Activated CD8-positive, alpha-beta memory T cell treated with anti-CD3 and anti-CD28 coated beads for 36 hours (primary cell): ENCODE results near the gene ZFR2. TPM values are rescaled to one million over a fixed set of nuclear protein-coding genes. Genes with fewer than 3 reads are reported as not detected.

Experiments used
- CTCF ChIA-PET: fragments of 350-600 bp; sonication (Branson Sonifier 250); formaldehyde crosslinking; loops from one replicate; lab custom pipeline; 2021; ENCODE audit warnings: antibody characterized with exemption; lab: Charles Lee
- POLR2A ChIA-PET: fragments of 350-600 bp; sonication (Branson Sonifier 250); formaldehyde crosslinking; loops from one replicate; lab custom pipeline; 2021; ENCODE audit warnings: antibody characterized with exemption; lab: Charles Lee
- total RNA-seq, 2 experiments: library from RNA; stranded (reverse); gene quantifications; one replicate each; pipeline ENCODE4 v1.2.3, GENCODE V29; 2021

Gene ZFR2
- total RNA-seq, 2 experiments from 2014 or later, result 0.69 to 1.0 TPM

- ChIA-PET CTCF (interaction anchor here (0.6 to 2.5 kb wide), 11 partner anchors 10 to 353 kb away, joined by 3 to 7 read pairs (median 3); no protein-coding TSS in a partner anchor), POLR2A (interaction anchor here (0.5 kb wide), 1 partner anchor 50 kb away, joined by 4 read pairs; no protein-coding TSS in a partner anchor)
Observed at GRCh38 chr19:3849092-3849491, 19.7 kb downstream of the ZFR2 start.

GRCh38 chr19:3844596-3844995 is 24.2 kb downstream of the ZFR2 start:
- CTCF ChIA-PET, result no interaction called here
- POLR2A ChIA-PET, result no interaction called here

GRCh38 chr19:3842948-3843347 is 25.9 kb downstream of the ZFR2 start:
- POLR2A ChIA-PET, result no interaction called here
- CTCF ChIA-PET, result no interaction called here

GRCh38 chr19:3840804-3841203 is 28.0 kb downstream of the ZFR2 start:
- ChIA-PET CTCF (interaction anchor here (0.5 kb wide), 1 partner anchor 782 kb away, joined by 5 read pairs; no protein-coding TSS in a partner anchor), POLR2A (no interaction called here)

- ChIA-PET POLR2A (no interaction called here), CTCF (interaction anchor here (1.9 kb wide), 1 partner anchor 9 kb away, joined by 7 read pairs; no protein-coding TSS in a partner anchor)
Observed at GRCh38 chr19:3839941-3840340, 28.9 kb downstream of the ZFR2 start.

- ChIA-PET CTCF (interaction anchor here (1.9 kb wide), 1 partner anchor 10 kb away, joined by 7 read pairs; no protein-coding TSS in a partner anchor), POLR2A (no interaction called here)
Observed at GRCh38 chr19:3838661-3839060, 30.2 kb downstream of the ZFR2 start.

GRCh38 chr19:3837922-3838321 is 30.9 kb downstream of the ZFR2 start:
- CTCF ChIA-PET, result no interaction called here

GRCh38 chr19:3837332-3837731 is 31.5 kb downstream of the ZFR2 start:
- ChIA-PET CTCF (no interaction called here), POLR2A (no interaction called here)

More at GRCh38 chr19:3837922-3838321, 30.9 kb downstream of the ZFR2 start:
- POLR2A ChIA-PET, result no interaction called here

GRCh38 chr19:3836887-3837286 is 32.0 kb downstream of the ZFR2 start:
- ChIA-PET CTCF (interaction anchor here (0.6 kb wide), 1 partner anchor 303 kb away, joined by 3 read pairs; no protein-coding TSS in a partner anchor), POLR2A (no interaction called here)

- ChIA-PET POLR2A (no interaction called here), CTCF (no interaction called here)
Observed at GRCh38 chr19:3835055-3835435, 33.8 kb downstream of the ZFR2 start.

- ChIA-PET CTCF (no interaction called here), POLR2A (no interaction called here)
Observed at GRCh38 chr19:3834349-3835054, 34.3 kb downstream of the ZFR2 start.

- ChIA-PET POLR2A (interaction anchor here (0.7 kb wide), 1 partner anchor 50 kb away, joined by 4 read pairs; no protein-coding TSS in a partner anchor), CTCF (no interaction called here)
Observed at GRCh38 chr19:3833578-3834348, 35.1 kb downstream of the ZFR2 start.

- ChIA-PET POLR2A (no interaction called here), CTCF (no interaction called here)
Observed at GRCh38 chr19:3832001-3832400, 36.8 kb downstream of the ZFR2 start.

- CTCF ChIA-PET, result no interaction called here
- POLR2A ChIA-PET, result no interaction called here
Observed at GRCh38 chr19:3831601-3832000, 37.2 kb downstream of the ZFR2 start.

GRCh38 chr19:3830621-3831589 is 37.9 kb downstream of the ZFR2 start:
- ChIA-PET CTCF (interaction anchor here (1.2 kb wide), 1 partner anchor 13 kb away, joined by 3 read pairs; no protein-coding TSS in a partner anchor), POLR2A (no interaction called here)

- POLR2A ChIA-PET, result no interaction called here
- CTCF ChIA-PET, result no interaction called here
Observed at GRCh38 chr19:3827306-3827705, 41.5 kb downstream of the ZFR2 start.

GRCh38 chr19:3826163-3826562 is 42.7 kb downstream of the ZFR2 start:
- ChIA-PET CTCF (no interaction called here), POLR2A (no interaction called here)

- POLR2A ChIA-PET, result no interaction called here
- CTCF ChIA-PET, result no interaction called here
Observed at GRCh38 chr19:3825286-3825956, 43.4 kb downstream of the ZFR2 start.

- ChIA-PET POLR2A (no interaction called here), CTCF (interaction anchor here (2.1 to 3.3 kb wide), 4 partner anchors 11 to 62 kb away, joined by 9 to 29 read pairs (median 14); partner anchors contain the start of genes APBA3 and MRPL54)
Observed at GRCh38 chr19:3823350-3823713, 45.5 kb downstream of the ZFR2 start.
